RWPE1 (cell line): ENCODE data around the gene CPEB4.

Experiments used
- CTCF ChIA-PET: fragments of 350-600 bp; sonication (Branson Sonifier 250); formaldehyde crosslinking; extraction: SDS; loops from one replicate; lab custom pipeline; 2021; lab: Yijun Ruan, JAX
- POLR2A ChIA-PET: fragments of 400-600 bp; formaldehyde crosslinking; extraction: SDS; loops from one replicate; lab custom pipeline; 2020; ENCODE audit warnings: antibody characterized with exemption; ENCODE audit not compliant: low non-redundant PET; lab: Yijun Ruan, JAX
- DNase-seq: peaks from one replicate; pipeline ENCODE4 v3.0.0; 2012; ENCODE audit warnings: low spot score
- H3K27ac ChIP-seq: fragments of 450-650 bp; 2 replicates; pipeline ENCODE4 v1.5.1; 2017
- TF ChIP-seq, protein P1 (sequence below): fragments of 450-650 bp; conservative IDR thresholded peaks from 2 replicates; pipeline ENCODE4 v1.5.1; 2017; ENCODE audit warnings: low read depth, mild to moderate bottlenecking

CPEB4 gene

DNA sequence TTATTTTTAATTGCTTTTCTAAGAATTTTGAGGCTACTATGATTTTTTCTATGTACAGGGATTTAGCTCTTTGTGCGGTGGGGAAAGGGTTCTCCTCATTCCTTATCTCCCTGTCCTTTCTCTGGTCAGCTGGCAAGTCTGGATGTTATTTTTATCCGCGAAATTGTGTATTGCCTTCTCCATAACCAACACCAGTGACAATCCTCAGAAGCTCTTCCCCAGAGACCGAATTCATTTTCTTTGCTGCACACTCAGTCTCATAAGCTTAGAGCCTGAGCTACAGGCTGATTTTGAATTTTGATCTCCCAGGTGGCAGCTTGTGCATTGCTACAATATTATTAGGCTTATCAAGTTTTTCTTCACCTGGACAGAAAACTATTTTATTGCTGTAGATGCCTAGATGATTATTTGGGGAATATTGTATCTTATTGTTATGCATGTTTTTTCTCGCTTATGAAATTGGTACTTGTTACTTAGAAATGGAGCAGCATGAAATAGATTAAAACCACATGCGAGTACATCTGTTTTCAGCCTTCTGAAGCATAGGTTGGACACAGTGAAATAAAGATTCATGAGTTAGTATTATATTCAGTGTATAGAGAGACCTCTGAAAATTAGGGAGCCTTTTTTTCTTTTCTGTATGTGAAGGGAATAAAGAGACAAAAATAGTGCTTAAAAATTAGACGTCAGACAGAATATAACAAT lies 27.3 kb downstream of the CPEB4 start:
- POLR2A ChIA-PET: no interaction called here
- CTCF ChIA-PET: interaction anchor here (0.6 to 0.7 kb wide), 2 partner anchors 27 to 282 kb away, joined by 3 to 5 read pairs; partner anchors contain the start of gene CPEB4
- no peak overlapping the region for H3K27ac ChIP-seq
- no peak for DNase-seq
- TF ChIP-seq, protein P1, sequence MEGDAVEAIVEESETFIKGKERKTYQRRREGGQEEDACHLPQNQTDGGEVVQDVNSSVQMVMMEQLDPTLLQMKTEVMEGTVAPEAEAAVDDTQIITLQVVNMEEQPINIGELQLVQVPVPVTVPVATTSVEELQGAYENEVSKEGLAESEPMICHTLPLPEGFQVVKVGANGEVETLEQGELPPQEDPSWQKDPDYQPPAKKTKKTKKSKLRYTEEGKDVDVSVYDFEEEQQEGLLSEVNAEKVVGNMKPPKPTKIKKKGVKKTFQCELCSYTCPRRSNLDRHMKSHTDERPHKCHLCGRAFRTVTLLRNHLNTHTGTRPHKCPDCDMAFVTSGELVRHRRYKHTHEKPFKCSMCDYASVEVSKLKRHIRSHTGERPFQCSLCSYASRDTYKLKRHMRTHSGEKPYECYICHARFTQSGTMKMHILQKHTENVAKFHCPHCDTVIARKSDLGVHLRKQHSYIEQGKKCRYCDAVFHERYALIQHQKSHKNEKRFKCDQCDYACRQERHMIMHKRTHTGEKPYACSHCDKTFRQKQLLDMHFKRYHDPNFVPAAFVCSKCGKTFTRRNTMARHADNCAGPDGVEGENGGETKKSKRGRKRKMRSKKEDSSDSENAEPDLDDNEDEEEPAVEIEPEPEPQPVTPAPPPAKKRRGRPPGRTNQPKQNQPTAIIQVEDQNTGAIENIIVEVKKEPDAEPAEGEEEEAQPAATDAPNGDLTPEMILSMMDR: no peak

DNA sequence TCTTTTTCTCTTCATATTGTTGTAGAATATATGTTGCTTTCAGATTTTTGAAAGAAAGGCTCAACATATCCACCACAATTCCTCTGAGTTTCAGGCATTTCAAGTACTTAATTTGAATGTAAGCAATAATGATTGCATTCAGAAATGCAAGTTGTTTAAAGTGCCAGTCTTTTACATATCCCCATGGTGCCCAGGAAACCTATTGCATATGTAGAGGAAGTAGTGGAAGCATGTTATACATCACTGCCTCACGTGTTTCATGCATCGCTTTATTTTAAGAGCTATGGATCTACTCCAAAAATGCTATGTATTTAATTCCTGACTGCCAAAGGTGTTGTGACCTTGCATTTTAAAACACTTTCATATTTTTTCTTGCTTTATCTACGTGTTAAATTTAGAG lies 28.1 kb downstream of the CPEB4 start:
- no peak for DNase-seq
- ChIA-PET POLR2A (no interaction called here), CTCF (no interaction called here)
- TF ChIP-seq, protein P1: no peak
- H3K27ac ChIP-seq: no peak overlapping the region

DNA sequence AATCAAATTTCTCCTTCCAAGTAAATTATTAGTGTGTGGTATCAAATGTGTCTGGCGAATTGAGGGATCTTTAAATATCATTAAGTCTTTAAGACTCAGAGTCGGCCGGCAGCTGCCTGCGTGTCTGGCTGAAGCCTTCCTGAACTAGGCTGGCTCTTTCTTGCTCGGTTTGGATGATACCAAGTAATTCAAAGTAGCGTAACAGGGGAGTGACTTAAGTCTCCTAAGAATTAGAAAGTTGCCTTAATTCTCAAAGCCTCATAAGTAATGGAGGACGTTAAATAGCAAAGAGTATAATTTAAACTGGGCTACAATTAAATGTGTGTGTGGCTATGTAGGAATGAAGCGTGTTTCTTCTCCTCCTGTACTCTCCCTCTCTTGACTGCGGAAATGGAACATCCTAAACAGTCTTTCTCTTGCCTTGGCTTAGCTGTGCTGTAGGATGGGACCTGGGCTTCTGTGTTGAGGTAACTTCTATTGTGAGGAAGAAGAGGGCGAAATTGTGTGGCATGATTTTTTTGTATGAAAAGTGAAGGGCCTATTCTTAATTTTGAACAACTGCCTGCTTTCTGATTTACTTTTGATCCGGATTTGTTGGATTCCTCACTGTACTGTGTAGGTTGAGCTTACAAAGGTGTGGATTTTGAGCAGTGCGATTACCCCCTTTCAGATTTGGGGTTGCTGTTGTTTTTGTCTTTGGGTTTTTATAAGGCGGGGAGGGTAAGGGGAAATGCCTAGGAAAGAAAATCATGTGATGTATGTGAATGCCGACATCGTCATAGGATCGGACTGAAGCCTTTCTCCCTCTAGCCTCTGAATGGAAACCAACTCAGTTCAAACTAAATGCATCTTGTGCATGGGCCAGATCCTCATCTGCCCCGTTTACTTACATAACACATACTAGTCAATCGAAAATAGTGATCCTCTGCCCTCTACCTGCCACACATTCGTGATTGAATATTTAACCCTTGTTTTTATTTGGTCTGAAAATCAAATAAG lies 29.9 kb downstream of the CPEB4 start:
- TF ChIP-seq, protein P1: no peak
- ChIA-PET POLR2A (no interaction called here), CTCF (interaction anchor here (0.5 to 0.6 kb wide), 2 partner anchors 35 to 264 kb away, joined by 4 read pairs; no protein-coding TSS in a partner anchor)
- peak overlapping the region; percentile 58 for H3K27ac ChIP-seq
- DNase-seq: peak; percentile 87

DNA sequence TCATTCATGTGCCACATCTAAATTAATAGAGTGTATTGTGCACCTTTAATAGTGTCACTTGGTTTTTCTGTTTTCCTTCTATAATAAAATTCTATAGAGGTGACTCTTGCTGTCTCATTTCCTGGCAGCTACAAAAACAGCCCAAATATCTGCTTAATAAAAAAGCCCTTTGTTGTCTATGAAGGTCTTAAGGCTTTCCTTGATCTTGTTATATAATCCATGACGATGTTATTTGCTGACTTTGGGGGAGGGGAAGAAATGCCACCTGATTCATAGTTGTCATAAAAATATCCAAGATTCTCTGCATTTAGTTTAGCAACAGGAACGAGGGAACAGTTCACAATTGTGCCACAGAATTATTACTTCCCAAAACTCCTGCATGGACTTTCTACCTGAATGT lies 31.3 kb downstream of the CPEB4 start:
- no peak overlapping the region for H3K27ac ChIP-seq
- CTCF ChIA-PET: interaction anchor here (0.6 kb wide), 1 partner anchor 230 kb away, joined by 3 read pairs; no protein-coding TSS in a partner anchor
- no peak for DNase-seq

DNA sequence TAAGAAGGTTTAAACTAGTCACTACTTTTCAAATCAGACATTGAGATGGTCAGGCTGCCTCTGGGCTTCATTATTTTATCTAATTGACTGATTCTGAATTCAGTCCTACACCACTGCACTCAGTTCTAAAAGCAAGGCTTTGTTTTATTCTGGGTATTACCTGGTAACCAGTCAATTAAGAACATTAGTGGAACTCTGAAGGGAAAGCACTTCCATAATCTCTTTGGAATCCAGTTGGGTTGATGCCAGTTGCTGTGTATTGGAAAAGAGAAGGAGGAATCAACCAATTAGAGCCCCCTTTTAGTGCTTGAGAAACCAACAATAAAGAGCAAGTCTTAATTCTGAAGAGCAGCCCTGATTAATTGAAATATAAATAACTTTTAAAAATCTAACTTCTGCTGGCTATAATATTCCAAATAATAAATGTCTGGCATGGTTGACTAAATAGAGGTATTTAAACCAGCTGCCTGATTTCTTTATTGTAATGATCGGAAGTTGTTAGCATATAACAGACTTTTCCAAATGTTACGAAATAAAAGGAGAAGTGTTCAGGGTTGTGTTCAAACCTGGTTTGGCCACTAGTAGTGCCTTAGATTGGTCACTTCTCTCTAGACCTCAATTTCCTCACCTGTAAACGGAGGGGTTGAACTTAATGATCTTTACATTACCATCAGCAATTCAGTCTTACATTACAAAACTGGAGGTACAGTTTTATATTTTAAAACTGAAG lies 32.0 kb downstream of the CPEB4 start:
- ChIA-PET CTCF (no interaction called here), POLR2A (no interaction called here)
- H3K27ac ChIP-seq: no peak overlapping the region
- no peak for DNase-seq
- TF ChIP-seq, protein P1: no peak

More for the DNA sequence above, 31.3 kb downstream of the CPEB4 start:
- POLR2A ChIA-PET: no interaction called here
- TF ChIP-seq, protein P1: no peak
